IMR-90 (cell line): Measurements from ENCODE around the gene PNKD.

Experiments used
- BHLHE40 ChIP-seq: fragments of 150-350 bp; IDR thresholded peaks from 2 replicates; pipeline ENCODE4 v1.6.1; 2016; ENCODE audit warnings: mild to moderate bottlenecking, low read depth, low read length
- CEBPB ChIP-seq: IDR thresholded peaks from 2 replicates; pipeline ENCODE4 v1.6.1; 2012; ENCODE audit warnings: low read depth, low read length, improper control_type of control experiment
- FOS ChIP-seq: fragments of 150-350 bp; IDR thresholded peaks from 2 replicates; pipeline ENCODE4 v1.6.1; 2016; ENCODE audit warnings: low read depth, low read length
- MAFK ChIP-seq: IDR thresholded peaks from 2 replicates; pipeline ENCODE4 v1.6.1; 2012; ENCODE audit warnings: low read depth, low read length, improper control_type of control experiment
- MXI1 ChIP-seq: IDR thresholded peaks from 2 replicates; pipeline ENCODE4 v1.6.1; 2012; ENCODE audit warnings: low read depth, mild to moderate bottlenecking, low read length, moderate library complexity, borderline replicate concordance
- POLR2A ChIP-seq: IDR thresholded peaks from 2 replicates; pipeline ENCODE4 v1.6.1; 2012; ENCODE audit warnings: mild to moderate bottlenecking, low read depth, low read length
- RAD21 ChIP-seq: IDR thresholded peaks from 2 replicates; pipeline ENCODE4 v1.6.1; 2012; ENCODE audit warnings: low read length, improper control_type of control experiment
- RCOR1 ChIP-seq: IDR thresholded peaks from 2 replicates; pipeline ENCODE4 v1.6.1; 2012; ENCODE audit warnings: mild to moderate bottlenecking, low read length, improper control_type of control experiment; ENCODE audit not compliant: insufficient replicate concordance
- RFX5 ChIP-seq: IDR thresholded peaks from 2 replicates; pipeline ENCODE4 v1.8.0; 2012; ENCODE audit warnings: low read depth, mild to moderate bottlenecking, low read length, moderate library complexity
- SMC3 ChIP-seq: fragments of 150-350 bp; IDR thresholded peaks from 2 replicates; pipeline ENCODE4 v1.6.1; 2016; ENCODE audit warnings: low read depth, mild to moderate bottlenecking, antibody characterized with exemption, low read length, moderate library complexity
- TF ChIP-seq, protein P1 (sequence below): conservative IDR thresholded peaks from 2 replicates; pipeline ENCODE4 v1.5.1; 2012; ENCODE audit warnings: mild to moderate bottlenecking, low read depth, low read length, improper control_type of control experiment
- TF ChIP-seq, protein P2 (sequence below): fragments of 150-350 bp; IDR thresholded peaks from 2 replicates; pipeline ENCODE4 v1.6.1; 2016; ENCODE audit warnings: low read depth, mild to moderate bottlenecking, low read length, moderate library complexity, borderline replicate concordance

DNA sequence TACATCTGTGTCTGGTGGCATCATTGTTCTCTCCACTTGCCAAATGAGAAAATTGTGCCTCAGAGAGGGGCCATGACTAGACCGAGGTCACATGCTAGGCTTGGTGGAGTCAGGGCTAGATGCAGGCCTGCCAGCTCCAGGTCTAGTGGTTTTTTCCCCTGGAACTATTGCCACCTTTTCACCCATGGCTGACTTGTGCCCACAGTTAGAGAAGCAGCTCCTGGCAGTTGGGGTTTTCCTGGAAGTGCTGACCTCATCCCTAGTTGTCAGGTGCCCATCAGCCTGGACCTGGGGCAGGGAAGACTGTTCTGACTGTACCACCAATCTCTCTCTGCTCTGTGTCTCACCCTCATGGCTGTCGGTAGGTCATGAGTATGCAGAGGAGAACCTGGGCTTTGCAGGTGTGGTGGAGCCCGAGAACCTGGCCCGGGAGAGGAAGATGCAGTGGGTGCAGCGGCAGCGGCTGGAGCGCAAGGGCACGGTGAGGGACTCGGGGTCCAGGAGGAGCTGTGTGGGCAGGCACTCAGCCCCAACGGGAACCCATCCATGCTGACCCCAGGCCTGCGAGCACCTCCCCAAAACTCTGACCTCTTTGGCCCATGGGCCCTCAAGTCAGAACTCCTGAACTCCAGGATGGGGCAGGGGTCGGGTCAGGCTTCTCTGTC, 73.9 kb downstream of the PNKD start:
- TF ChIP-seq RAD21, result no peak
- TF ChIP-seq, protein P1, sequence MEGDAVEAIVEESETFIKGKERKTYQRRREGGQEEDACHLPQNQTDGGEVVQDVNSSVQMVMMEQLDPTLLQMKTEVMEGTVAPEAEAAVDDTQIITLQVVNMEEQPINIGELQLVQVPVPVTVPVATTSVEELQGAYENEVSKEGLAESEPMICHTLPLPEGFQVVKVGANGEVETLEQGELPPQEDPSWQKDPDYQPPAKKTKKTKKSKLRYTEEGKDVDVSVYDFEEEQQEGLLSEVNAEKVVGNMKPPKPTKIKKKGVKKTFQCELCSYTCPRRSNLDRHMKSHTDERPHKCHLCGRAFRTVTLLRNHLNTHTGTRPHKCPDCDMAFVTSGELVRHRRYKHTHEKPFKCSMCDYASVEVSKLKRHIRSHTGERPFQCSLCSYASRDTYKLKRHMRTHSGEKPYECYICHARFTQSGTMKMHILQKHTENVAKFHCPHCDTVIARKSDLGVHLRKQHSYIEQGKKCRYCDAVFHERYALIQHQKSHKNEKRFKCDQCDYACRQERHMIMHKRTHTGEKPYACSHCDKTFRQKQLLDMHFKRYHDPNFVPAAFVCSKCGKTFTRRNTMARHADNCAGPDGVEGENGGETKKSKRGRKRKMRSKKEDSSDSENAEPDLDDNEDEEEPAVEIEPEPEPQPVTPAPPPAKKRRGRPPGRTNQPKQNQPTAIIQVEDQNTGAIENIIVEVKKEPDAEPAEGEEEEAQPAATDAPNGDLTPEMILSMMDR, result no peak
- TF ChIP-seq FOS, result no peak
- no peak for TF ChIP-seq RFX5
- no peak for TF ChIP-seq POLR2A
- TF ChIP-seq SMC3, result no peak
- TF ChIP-seq, protein P2, sequence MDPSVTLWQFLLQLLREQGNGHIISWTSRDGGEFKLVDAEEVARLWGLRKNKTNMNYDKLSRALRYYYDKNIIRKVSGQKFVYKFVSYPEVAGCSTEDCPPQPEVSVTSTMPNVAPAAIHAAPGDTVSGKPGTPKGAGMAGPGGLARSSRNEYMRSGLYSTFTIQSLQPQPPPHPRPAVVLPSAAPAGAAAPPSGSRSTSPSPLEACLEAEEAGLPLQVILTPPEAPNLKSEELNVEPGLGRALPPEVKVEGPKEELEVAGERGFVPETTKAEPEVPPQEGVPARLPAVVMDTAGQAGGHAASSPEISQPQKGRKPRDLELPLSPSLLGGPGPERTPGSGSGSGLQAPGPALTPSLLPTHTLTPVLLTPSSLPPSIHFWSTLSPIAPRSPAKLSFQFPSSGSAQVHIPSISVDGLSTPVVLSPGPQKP, result no peak
- TF ChIP-seq CEBPB, result no peak
- TF ChIP-seq RCOR1, result no peak
- no peak for TF ChIP-seq MAFK
- no peak for TF ChIP-seq BHLHE40
- no peak for TF ChIP-seq MXI1
